Measurements from ENCODE around the gene TSPAN11. TPM values are rescaled to one million over a fixed set of nuclear protein-coding genes. Genes with fewer than 3 reads are reported as not detected.

The TSPAN11 gene
- total RNA-seq, 1 experiment from 2014 or later: not detected

DNA sequence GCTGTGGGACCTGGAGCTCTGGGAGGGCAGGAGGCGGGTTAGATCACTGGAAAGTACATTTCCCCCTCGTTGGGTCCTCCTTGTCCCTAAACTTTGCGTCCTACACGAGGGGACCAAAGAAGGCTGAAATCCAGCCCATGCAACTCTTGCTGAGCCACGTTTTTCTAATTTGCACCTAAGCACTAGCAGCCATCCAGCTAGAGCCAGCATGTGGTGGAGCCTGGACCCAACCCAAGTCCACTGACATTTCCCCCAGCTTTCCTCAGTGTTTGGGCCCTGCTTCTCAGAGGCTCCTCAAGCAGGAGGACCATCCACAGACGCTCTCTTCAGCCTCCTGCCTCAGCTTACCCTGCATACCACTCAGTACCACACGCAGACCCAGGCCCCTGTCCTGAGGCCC, 49.7 kb downstream of the TSPAN11 start:
- Mint-ChIP-seq H3K27me3 (ENCODE audit: insufficient read depth, unreplicated experiment) (peaks cover 26% of the 10 kb centered on the region), H3K9me3 (ENCODE audit: unreplicated experiment) (no peaks in the 10 kb centered on the region), H3K4me1 (ENCODE audit: low read depth, unreplicated experiment) (no peaks in the 10 kb centered on the region), H3K27ac (ENCODE audit: unreplicated experiment) (no peak overlapping the region), H3K36me3 (ENCODE audit: insufficient read depth, unreplicated experiment) (no peaks in the 10 kb centered on the region), H3K4me3 (ENCODE audit: unreplicated experiment) (no peak overlapping the region)
- ChIA-PET POLR2A (no interaction called here), CTCF (no interaction called here)
- no TSS peak for BruUV-seq (replicated peaks)
- DNase-seq: no peak
- TF ChIP-seq, protein P1, sequence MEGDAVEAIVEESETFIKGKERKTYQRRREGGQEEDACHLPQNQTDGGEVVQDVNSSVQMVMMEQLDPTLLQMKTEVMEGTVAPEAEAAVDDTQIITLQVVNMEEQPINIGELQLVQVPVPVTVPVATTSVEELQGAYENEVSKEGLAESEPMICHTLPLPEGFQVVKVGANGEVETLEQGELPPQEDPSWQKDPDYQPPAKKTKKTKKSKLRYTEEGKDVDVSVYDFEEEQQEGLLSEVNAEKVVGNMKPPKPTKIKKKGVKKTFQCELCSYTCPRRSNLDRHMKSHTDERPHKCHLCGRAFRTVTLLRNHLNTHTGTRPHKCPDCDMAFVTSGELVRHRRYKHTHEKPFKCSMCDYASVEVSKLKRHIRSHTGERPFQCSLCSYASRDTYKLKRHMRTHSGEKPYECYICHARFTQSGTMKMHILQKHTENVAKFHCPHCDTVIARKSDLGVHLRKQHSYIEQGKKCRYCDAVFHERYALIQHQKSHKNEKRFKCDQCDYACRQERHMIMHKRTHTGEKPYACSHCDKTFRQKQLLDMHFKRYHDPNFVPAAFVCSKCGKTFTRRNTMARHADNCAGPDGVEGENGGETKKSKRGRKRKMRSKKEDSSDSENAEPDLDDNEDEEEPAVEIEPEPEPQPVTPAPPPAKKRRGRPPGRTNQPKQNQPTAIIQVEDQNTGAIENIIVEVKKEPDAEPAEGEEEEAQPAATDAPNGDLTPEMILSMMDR (IDR thresholded peaks at IDR 0.05; ENCODE audit: insufficient read depth in 1 of 2, low read depth in 1 of 2, low read length in 1 of 2, severe bottlenecking in 1 of 2, unreplicated experiment in 1 of 2): no peak
- no peaks in the 10 kb centered on the region for H3K9me3 ChIP-seq
- no peaks in the 10 kb centered on the region for H3K36me3 ChIP-seq (ENCODE audit: control insufficient read depth, insufficient read depth, low read length)
- intact Hi-C loops (cut with micrococcal nuclease; ENCODE audit: unreplicated experiment): no loop called here
- 0 out of 2 replicates have a peak, but pooled peaks cover under 1% of the 10 kb centered on the region for H3K4me1 ChIP-seq
- no peaks in the 10 kb centered on the region; the same call in 1 of the 2 replicates for H3K27me3 ChIP-seq (replicated peaks; ENCODE audit: control insufficient read depth, insufficient read depth, low read length)
- H3K4me3 ChIP-seq (ENCODE audit: low read depth, low read length): no peak overlapping the region

DNA sequence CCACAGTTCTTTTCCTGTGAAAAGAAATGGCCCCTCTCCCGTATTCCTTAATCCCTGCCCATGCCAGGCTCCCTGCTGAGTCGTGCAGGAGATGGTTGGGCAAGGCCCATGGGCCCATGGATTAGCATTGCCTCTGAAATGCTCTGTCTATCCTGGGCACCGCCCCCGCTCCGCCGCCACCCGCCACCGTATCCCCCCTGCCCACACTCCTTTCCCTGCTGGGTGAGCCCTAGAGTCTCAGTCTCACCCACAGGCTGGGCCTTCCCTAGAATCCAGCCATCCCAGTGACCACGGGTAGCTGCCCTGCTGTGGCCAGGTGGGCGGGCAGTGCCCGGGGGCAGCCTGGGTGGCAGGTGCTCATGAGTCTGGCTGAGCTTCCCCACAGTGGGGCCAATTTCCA, 50.6 kb downstream of the TSPAN11 start:
- Mint-ChIP-seq H3K27ac (ENCODE audit: unreplicated experiment) (no peak overlapping the region), H3K36me3 (ENCODE audit: insufficient read depth, unreplicated experiment) (no peaks in the 10 kb centered on the region), H3K27me3 (ENCODE audit: insufficient read depth, unreplicated experiment) (peaks cover 22% of the 10 kb centered on the region), H3K9me3 (ENCODE audit: unreplicated experiment) (no peaks in the 10 kb centered on the region), H3K4me1 (ENCODE audit: low read depth, unreplicated experiment) (no peaks in the 10 kb centered on the region), H3K4me3 (ENCODE audit: unreplicated experiment) (no peak overlapping the region)
- H3K4me3 ChIP-seq (ENCODE audit: low read depth, low read length): no peak overlapping the region
- CTCF ChIA-PET: interaction anchor here (1.2 kb wide), 1 partner anchor 9 kb away, joined by 5 read pairs; no protein-coding TSS in a partner anchor
- BruUV-seq (replicated peaks): no TSS peak
- no peaks in the 10 kb centered on the region for H3K36me3 ChIP-seq (ENCODE audit: control insufficient read depth, insufficient read depth, low read length)
- H3K4me1 ChIP-seq: no peaks in the 10 kb centered on the region
- intact Hi-C loops (cut with micrococcal nuclease; ENCODE audit: unreplicated experiment): no loop called here
- no peak for DNase-seq
- H3K9me3 ChIP-seq: no peaks in the 10 kb centered on the region
- POLR2A ChIA-PET: no interaction called here
- H3K27me3 ChIP-seq (replicated peaks; ENCODE audit: control insufficient read depth, insufficient read depth, low read length): no peaks in the 10 kb centered on the region; the same call in 1 of the 2 replicates
- TF ChIP-seq, protein P1 (IDR thresholded peaks at IDR 0.05; ENCODE audit: insufficient read depth in 1 of 2, low read depth in 1 of 2, low read length in 1 of 2, severe bottlenecking in 1 of 2, unreplicated experiment in 1 of 2): no peak

DNA sequence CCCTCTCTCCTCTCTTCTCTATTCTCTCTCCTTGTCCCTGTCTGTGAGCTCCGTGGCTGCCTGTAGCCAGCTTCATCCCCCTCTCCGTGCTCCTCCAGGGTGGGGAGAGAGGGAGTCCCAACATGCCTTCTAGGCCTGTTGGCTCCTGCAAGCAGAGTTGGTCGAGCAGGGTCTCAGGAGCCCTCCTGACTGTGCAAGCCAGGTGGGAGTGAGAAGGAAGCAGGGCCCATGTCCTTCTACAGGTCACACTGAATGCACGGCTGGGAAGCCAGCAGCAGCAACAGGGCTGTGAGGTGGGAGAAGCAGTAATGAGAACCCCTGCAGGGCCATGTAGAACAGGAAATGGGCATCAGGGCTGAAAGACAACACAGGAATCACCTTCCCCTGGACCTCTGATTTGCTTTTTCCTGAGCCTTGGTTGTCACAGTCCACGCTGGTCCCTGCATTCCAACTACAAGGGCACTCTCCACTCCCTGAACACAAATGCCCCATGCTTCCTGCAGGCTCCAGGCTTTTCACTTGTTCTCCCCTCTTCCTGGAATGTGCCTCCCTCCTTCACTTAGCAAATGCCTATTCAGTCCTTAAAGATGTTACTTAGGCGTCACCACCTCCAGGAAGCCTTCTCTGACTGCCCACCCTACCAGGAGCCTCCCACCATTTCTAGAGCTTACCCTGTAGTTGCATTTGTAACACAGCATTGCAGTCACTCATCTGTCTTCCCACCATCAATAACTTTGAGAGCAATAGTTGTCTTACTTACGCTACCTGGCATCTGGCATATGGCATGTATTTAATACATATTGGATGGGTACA, 51.2 kb downstream of the TSPAN11 start:
- Mint-ChIP-seq H3K9me3 (ENCODE audit: unreplicated experiment) (no peaks in the 10 kb centered on the region), H3K36me3 (ENCODE audit: insufficient read depth, unreplicated experiment) (no peaks in the 10 kb centered on the region), H3K27me3 (ENCODE audit: insufficient read depth, unreplicated experiment) (peaks cover 18% of the 10 kb centered on the region), H3K4me1 (ENCODE audit: low read depth, unreplicated experiment) (no peaks in the 10 kb centered on the region), H3K4me3 (ENCODE audit: unreplicated experiment) (no peak overlapping the region), H3K27ac (ENCODE audit: unreplicated experiment) (no peak overlapping the region)
- TF ChIP-seq, protein P1 (IDR thresholded peaks at IDR 0.05; ENCODE audit: insufficient read depth in 1 of 2, low read depth in 1 of 2, low read length in 1 of 2, severe bottlenecking in 1 of 2, unreplicated experiment in 1 of 2): no peak
- Histone ChIP-seq H3K36me3 (ENCODE audit: control insufficient read depth, insufficient read depth, low read length) (no peaks in the 10 kb centered on the region), H3K4me3 (ENCODE audit: low read depth, low read length) (no peak overlapping the region), H3K9me3 (no peaks in the 10 kb centered on the region), H3K27me3 (replicated peaks; ENCODE audit: control insufficient read depth, insufficient read depth, low read length) (no peaks in the 10 kb centered on the region), H3K4me1 (no peaks in the 10 kb centered on the region)
- BruUV-seq (replicated peaks): no TSS peak
- intact Hi-C loops (cut with micrococcal nuclease; ENCODE audit: unreplicated experiment): no loop called here
- ChIA-PET CTCF (interaction anchor here (1.2 kb wide), 1 partner anchor 9 kb away, joined by 5 read pairs; no protein-coding TSS in a partner anchor), POLR2A (no interaction called here)
- DNase-seq: no peak
